ENCODE results near the gene USP12. TPM values are rescaled to one million over a fixed set of nuclear protein-coding genes. Genes with fewer than 3 reads are reported as not detected.

USP12 gene
- total RNA-seq, 1 donor from 2014 or later, result 32.3 TPM

DNA sequence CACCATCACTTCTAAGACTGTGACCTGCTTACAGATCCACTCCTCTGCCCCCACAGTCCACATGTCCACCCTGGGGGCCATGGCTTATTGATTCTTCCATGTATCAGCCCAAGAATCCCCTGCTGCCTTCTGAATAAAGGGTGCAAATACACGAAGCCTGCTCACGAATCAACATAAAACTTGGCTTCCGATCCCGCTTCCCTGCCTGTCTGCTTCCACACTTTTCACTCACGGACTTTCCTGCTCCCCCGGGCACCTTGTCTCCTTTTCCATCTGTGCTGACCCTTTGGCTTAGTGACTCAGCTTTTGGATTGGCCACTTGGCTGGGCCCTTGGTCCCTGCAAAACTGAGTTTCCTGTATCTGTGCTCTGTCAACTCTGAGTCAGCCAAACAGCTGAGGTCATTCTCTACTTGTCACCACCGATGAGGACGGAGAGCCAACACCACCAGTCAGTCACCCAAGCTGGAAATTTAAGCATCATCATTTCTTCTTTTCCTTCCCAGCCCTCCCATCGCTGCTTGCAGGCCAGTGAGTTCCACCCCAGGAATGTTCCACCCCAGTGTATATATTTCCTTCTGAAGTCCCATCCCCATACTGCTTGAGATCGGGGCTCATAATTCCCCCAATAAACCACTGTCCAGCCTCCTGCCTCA lies 11.4 kb upstream of the USP12 start:
- peak; percentile 90 for DNase-seq

DNA sequence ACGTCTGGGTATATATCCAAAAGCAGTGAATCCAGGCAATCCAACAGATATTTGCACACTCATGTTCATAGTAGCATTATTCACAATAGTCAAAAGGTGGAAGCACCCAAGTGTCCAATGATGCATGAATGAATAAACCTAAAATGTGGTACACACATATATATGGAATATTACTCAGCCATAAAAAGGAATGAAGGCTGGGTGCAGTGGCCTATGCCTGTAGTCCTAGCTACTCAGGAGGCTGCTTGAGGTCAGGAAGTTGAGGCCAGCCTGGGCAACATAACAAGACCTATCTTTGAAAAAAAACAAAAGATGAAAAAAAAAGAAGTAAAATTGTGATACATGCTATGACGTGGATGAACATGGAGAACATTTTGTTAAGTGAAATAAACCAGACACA lies 10.4 kb upstream of the USP12 start:
- DNase-seq, result no peak

DNA sequence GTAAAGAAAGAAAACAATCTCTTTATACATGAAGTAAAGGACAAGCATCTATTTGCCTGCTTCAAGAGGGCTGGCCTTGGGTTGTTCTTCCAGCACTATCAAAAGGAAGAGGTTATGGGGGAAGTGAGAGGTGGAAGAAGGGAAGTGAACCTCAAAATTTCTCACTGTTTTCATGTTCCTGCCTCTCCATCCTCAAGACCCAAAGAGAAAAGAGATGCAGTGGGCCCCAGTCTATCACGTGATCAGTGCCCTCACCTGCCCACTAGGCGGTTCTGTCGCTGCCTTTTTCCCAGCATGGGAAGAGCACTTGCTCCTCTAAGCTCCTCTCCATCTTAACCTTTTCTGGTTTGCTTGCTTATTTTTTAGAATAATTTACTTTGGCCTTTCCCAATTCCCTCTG lies 6.2 kb upstream of the USP12 start:
- no peak for DNase-seq

DNA sequence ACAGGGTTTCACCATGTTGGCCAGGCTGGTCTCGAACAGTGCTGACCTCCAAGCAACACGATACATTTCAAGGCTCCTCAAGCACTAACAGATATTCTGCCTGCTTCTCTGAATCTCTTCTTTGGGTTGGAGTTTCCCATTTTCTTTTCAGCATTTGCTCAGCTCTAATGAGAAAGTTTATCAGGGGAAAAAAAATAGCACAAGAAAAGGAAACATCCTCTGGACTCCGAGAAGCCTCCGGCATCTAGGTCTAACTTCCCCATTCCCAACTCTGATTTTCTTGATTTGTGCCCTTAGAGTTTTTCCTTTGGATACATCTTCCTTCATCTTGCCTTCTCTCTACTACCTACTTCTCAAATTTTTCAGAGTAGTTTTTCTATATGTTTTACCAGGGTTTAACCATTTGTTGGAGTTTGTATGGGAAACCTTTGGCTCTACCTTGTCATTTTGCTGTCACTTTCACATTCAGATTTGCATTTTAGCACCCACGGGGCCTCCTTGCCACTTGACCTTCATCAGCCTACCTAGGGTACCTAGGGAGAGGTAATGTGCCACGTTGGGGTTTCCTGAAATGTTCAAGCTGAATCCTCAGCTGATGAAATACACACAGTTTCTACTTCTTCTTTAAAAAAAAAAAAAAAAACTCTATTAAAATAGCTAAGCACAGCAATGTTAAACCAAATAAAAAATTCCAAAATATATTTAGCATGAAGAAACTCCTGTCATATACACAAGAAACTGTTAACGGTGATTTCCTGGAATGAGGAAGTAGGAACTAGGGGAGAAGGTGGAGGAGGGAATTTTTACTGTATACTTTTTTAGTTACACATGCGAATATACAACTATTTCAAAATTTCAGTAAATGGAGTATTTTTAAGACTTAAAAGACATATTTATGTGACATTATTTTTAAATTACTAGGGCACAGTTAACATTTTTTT lies 5.1 kb upstream of the USP12 start:
- DNase-seq, result no peak

DNA sequence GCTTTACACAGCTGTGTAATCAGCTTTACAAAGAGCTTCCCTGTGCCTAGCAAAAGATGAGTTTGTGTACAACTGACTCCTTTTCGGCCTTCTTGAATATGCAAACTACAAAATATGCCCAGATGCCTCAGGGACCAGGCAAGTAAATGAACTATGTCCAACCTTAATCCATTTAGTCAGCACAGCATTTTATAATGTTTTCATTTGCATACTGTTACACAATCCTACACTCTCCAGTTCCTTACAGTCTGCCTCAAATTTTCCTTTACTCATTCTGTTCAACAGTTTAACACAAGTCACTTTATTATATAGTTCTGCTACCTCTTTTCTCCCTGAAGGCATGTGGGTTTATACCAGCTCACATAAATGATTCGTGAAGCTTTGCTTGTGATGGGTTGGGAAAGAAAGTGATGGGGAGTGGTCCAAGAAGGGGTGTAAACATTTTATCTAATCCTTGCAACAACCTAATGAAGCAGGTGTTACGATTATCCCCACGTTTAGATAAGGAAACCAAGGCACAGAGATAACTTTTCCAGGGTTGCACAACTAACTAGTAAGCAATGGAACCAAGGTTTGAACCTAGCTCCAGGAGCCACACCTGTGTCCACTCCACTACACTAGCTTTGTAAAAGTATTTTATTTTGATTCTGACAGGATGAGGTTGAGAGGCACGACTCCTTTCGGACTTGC lies 3.3 kb upstream of the USP12 start:
- no peak for DNase-seq

DNA sequence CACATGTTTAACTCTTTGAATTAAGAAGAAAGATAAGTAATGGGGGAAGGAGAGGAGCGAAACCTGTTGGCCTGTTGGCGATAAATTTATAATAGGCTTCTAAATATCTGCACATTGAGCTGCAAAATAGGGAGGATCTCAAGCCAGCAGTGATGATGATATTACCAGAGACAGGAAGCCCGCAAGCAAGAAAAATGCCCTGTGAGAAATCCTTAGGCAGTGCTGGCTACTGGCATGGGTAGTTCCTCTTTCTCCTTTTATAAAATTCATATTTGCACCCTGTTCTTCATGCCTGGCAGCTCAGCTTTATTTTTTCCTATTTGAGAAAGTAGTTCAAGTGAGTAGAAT lies 858 bp upstream of the USP12 start:
- peak; percentile 63 for DNase-seq

DNA sequence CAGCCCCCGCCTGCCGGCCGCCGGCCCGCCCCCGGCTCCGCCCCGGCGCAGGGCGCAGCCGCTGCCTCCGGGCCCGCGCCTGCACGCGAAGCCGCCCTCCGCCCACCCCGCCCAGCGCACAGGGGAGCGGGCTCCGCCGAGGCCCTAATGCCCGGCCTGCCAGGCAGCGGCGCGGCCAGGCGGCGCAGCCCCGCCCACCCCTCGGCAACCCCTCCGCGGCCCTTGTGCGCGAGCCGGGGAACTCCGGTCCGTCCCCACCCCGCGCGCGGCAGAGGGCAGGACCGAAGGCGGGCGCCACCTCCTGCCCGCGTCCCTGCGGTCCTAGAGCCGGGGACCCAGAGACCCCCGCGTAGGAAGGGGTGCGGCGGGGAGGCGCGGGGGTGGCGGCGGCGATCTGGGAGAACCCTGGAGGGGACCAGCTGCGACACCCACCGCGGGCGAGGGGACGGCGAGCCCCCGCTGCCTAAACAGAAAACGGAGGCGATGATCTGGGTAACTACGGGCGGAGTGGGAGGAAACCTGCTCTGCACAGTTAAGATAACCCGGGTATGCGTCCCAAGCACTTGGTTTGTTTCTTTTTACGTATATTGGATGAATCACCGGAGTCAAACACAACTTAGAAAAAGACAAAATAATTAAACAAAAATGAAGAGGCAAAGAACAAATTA lies 350 bp upstream of the USP12 start:
- DNase-seq, result peak; percentile 93

DNA sequence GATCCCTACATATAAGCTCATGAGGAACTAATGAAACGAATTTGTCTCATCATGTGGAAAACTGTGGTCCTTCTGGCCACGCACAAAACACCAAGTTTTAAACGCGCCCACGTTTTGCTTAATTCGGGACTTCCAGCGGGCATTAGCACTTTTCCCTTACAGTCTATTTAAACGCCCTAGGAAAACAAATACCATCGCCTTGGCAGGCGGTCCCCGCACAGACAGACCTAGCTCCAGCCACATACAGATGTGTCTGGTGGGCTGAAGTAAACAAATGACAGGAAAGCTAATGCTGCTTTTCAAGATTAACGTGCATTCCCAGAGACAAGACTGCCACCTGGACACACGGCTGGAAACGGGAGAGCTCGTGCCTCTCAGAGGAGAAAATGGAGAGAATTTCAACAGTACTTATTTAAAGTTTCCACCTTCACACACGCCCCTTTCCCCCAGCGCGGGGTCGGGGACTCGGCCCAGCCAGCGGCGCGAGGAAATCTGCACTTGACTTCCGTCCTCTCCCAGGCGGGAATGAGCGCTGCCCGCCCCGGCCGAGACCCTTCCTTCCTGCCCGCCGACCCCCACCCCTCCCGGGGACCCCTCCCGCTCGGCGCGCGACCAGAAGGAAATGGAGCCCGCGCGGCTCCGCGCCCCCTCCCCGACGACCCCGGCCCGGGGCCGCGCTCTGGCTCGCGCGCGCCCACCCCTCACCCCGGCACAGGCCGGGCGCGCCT lies 931 bp downstream of the USP12 start:
- DNase-seq, result peak; percentile 52

DNA sequence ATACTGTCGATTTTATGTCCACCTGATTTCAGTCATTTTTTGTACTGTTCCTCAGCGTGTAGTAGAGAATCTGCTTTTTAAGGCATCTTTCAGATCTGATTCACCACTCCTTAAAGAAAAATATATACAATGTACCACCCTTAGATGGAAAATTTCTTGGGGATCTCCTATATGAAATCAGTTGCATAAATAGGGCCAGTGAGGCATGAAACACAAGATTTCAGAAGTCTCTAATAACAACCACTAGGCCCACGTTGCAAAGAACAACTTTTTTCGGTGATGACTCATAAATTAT lies 1.4 kb downstream of the USP12 start:
- no peak for DNase-seq

DNA sequence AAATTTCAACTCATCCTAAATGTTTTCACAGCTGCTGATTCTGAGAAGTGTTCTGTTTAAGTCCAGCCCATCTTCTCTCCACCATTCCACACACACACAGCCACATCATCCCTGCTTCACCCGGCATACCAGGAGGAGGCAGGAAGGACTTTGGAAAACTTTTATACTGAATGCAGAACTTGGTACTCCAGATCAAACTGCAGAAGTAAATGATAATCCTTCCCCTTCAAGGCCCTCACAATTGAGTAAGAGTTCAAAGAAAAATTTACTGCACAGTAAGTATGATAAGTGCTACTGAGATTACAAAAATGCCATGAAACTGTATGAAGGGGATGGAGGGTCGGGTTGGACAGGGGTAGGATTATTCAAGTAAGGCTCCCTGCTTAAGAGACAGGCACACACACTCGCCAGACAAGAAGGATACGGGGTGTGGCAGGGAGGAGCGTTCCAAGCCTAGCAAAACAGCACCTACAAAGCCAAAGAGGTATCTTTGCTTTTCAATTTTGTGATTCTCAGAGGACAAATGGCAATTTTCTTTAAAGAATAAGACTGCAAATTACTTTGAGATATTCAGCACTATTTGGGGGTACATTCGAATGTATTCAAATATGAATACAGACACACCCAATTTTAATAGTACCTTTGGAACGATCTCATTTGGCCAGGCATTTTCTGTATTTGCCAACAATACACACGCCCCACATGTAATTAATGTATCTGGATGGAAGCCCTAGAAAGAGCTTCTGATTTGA lies 2.5 kb downstream of the USP12 start:
- DNase-seq, result no peak

DNA sequence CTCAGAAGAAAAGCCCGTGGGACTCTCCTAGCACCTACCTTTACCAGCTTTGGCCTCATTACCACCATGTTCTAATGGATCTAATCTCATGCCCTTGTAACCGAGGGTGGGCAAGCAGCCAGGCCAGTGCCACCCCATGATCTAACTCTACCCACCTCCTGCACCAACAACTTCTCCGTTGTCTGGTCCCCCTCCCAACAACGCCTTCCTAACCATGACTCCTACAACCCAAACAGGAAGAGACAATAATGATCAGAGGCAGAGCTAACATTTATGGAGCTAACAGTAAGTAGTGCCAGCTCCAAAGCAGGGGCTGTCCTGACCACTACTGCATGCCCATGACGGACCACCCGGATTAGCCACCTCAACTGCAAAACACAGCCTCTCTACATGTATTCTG lies 3.5 kb downstream of the USP12 start:
- peak; percentile 57 for DNase-seq

DNA sequence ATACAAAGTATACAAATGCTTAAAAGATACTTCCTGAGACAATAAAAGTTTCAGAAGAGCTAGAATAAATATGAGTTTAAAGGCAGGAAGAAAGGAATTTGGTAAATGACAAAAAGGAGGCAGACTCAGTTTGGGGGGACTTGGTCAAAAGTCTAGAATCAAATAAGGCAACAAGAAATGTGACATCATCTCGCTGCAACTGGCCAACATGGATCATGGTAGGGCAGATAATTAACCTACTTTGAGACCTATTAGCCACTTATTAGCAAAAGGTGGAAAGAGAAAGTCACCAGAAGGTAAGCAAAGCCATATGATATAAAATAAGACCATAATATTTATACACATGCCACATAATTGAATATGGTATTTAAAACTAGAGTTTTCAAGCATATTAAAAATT lies 5.3 kb downstream of the USP12 start:
- no peak for DNase-seq

DNA sequence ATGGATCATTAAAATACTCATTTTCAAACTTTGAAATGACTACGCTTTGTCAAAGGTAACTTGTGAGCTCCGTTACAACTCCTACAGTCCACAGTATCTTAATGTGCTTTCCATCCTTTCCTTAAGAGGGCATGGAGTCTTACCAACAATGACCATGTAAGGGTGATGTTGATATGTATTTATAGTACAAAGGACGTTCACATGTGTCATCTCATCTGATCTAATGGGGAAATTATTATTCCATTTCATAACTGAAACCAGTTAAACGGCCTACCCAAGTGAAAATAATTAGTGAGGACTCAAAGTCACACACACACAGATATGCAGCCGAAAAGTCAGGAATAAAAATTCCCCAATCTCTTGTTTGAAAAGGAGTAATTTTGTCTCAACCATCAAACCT lies 9.6 kb downstream of the USP12 start:
- no peak for DNase-seq

DNA sequence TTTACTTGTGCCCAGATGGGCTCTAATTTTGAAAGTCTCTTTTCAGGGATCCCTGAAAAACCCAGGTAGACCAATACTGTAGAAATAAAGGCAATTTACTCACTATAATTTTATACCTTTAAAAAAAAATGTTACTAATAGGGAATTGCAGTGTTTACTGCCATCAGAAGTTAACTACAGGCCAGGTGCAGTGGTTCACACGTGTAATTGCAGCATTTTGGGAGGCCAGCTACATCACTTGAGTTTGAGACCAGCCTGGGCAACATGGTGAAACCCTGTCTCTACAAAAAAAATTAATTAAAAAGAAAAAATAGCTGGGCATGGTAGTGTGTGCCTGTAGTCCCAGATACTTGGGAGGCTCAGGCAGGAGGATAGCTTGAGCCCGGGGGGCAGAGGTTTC lies 10.2 kb downstream of the USP12 start:
- no peak for DNase-seq

DNA sequence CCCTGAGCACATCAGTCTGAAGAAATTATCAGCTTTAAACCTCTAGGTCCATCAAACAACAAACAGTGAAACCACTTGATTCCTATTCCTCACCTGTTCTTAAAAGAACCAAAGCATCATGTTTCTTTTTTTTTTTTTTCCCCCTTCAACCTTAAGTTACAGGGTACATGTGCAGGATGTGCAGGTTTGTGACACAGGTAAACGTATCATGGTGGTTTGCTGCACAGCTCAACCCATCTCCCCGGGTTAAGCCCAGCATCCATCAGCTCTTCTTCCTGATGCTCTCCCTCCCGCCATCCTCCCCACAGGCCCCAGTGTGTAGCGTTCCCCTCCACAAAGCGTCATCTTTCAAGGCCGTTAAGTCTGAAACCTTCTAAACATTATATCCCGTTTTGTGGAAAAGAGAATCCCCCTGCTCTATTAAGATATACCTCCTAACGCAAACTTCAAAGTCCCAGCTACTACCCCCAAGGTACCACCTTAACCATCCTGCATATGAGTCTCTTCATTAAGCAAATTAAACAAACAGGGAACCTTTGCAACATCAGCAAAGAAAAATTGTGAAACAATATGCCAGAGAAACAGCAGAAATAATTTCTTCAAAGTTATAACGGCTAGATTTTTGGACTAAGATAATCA lies 10.8 kb downstream of the USP12 start:
- no peak for DNase-seq

DNA sequence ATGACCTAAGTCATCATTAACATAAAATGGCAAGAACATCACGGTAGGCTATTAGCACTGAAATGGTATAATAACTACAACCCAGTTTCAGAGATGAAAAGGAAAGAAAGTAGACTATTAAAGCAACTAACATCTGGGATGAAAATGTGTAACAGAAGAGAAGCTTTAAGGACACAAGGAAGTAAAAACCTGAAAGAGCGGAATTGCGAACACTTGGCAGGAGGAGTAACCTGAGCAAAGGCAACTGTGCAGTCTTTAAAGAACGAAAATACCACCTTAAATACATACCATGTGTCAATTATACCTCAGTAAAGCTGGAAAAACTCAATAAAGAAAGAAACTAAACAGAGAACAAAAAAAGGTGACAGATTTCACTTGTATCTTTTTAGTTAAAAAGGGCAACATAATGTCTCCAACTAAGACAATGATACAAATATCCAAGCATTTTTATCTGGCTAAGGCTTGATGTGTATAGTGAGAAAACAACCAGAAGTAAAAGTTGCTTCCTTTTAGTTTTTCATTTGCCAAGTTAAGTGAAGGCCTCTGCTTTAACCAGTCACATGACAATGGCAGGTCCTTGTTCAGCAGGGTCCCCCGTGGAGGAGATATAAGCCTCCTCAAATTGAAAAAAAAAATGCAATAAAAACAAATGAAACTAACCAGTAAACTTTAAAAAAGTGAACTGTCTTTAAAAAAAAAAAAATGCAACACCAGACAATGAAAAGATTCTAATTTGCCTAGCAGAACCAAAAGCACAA lies 11.6 kb downstream of the USP12 start:
- no peak for DNase-seq

DNA sequence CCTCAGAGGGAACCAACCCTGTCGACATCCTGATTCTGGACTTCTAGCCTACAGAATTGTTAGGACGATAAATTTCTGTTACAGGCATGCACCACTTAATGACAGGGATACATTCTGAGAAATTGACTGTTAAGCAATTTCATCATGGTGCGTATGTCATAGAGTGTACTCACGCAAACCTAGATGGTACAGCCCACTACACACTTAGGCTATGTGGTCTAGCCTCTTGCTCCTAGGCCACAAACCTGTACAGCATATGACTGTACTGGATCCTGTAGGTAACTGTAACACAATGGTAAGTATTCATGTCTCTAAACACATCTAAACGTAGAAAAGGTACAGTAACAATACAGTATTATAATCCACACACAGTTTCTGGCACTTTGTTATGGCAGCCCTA lies 13.3 kb downstream of the USP12 start:
- DNase-seq, result no peak

DNA sequence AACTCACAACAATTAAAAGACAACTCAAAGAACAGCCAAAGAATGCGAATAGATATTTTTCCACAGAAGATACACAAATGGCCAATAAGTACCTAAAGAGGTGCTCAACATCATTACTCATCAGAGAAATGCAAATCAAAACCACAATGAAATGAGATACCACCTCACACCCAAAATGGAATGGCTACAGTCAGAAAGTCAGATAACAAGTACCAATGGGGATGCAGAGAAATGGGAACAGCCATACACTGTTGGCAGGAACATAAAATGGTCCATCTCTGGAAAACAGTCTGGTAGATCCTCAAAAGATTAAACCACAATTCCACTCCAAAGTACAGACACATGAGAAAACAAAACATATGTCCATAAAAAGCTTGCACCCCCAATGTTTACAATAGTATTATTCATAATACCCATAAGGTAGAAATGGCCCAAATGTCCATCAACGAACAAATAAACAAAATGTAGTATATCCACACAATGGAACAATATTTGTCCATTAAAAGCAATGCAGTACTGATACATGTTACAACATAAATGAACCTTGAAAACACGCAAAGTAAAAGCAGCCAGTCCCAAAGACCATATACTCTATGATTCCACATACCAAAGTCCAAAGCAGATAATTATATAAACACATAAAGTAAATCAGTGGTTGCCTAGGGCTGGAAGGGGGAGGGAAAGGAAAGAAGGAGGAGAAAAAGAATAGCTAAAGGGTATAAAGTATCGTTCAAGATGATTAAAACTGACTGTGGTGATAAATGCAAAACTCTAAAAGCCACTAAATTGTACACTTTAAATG lies 19.6 kb downstream of the USP12 start:
- DNase-seq, result no peak

DNA sequence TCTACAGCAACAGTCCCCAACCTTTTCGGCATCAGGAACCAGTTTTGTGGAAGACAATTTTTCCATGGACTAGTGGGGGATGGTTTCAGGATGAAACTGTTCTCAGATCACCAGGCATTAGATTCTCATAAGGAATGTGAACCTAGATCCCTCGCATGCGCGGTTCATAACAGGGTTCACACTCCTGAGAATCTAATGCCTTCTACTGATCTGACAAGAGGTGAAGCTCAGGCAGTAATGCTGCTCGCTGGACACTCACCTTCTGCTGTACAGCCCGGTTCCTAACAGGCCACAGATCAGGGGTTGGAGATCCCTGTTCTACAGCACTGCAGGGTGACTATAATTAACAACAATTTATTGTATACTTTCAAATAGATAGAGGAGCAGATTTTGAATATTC lies 21.9 kb downstream of the USP12 start:
- DNase-seq, result no peak

DNA sequence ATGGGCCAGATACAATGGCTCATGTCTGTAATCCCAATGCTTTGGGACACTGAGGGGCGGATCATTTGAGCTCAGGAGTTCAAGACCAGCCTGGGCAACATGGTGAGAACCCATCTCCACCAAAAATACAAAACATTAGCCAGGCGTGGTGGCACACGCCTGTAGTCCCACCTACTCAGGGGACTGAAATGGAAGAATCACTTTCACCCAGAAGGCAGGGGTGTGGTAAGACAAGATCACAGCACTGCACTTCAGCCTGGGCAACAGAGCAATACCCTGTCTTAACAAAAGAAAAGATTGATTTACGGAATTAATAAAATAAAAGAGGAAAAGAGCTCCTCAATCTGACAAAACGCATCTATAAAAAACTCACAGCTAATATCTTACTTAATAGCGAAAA lies 22.7 kb downstream of the USP12 start:
- no peak for DNase-seq

All from dermis blood vessel endothelial cell (primary cell).